CD4-positive, alpha-beta T cell treated with Interleukin-6 at 100 ng/mL for 8 hours (primary cell): ENCODE data around the gene DRD3.

Experiments
- DNase-seq: peaks from one replicate; pipeline ENCODE4 v3.0.0-alpha.2; 2020; ENCODE audit warnings: mixed read lengths, low spot score

The DRD3 gene

GRCh38 chr3:114120211-114120610 is 58.6 kb downstream of the DRD3 start:
- DNase-seq, result no peak

DNA sequence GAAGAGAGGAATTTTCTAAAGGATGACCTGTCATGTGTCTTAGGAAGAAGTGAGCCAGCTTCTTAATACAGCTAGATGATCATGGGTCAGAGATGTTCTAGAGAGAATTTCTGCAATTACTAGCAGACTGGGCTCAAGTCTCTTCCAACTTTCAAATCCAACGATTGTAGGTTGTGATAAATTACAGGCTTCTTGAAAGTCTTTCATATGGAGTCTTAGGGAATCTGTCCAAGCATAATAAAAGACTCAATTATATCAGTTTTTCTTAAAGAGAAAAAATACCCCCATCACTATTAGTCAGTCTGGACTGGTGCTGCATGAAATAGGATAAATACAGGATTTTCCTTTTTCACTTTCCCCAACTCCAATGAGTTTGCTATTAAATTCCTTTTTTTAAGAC is 59.1 kb downstream of the DRD3 start:
- DNase-seq, result no peak

GRCh38 chr3:114115143-114115542 is 63.7 kb downstream of the DRD3 start:
- DNase-seq, result no peak

GRCh38 chr3:114114719-114115118 is 64.1 kb downstream of the DRD3 start:
- DNase-seq, result no peak

- DNase-seq, result no peak
These were observed 66.2 kb downstream of the DRD3 start for GRCh38 chr3:114112696-114113095.

DNA sequence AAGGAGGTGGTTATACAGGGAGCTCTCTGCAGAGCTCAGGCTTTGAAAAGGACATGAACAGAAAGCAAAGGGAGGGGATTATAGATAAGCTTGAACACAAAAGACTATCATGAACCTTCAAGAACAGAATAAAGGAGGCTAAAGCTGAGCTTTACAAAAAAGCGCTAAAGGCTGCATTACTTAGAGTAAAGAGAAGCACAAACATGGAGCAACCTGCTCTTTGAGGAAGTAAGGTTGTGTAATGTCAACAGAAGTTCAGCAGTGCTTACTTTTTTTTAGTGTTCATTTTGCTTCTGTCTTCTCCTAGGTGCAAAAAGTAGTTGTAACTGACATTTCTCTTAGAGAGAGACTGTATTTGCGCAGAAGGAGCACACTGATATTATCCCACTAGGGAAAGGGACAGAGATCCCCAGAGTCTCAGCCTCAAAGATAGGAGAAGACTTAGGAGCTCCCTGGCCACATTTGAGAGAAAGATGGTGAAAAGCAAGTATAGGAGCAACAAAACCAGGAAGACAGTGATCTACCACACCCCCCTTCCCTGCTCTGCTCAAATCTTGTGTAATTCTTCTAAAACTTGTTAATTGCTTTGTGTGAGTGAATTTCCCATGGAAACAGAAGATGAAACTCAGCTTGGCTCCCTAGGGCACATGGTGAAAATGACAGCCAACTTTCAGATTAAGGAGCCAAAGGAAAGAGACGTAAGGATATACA is 67.6 kb downstream of the DRD3 start:
- no peak for DNase-seq

DNA sequence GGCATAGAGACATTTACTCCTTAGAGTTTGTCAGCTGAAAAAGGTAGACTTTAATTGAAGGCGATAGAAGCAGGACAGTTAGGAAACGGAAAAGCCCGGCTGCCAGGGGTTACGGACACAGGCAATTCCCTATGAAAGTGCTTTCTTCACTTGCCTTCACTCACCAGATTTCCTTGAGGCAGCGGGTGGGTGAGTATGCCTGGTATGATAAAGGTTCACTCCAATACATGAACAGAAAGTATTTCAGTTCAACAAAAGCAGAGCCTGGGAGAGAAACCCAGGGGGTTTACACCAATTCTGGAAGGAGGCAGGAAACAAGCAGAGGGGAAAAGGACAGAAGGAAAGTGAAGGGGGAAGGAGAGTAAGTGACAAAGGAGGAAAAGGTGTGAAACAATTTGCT is 68.4 kb downstream of the DRD3 start:
- no peak for DNase-seq

GRCh38 chr3:114108137-114108536 is 70.7 kb downstream of the DRD3 start:
- DNase-seq, result no peak

GRCh38 chr3:114104414-114104813 is 74.4 kb downstream of the DRD3 start:
- DNase-seq, result no peak

GRCh38 chr3:114103858-114104257 is 75.0 kb downstream of the DRD3 start:
- DNase-seq, result no peak

- DNase-seq, result no peak
These were observed 75.7 kb downstream of the DRD3 start for GRCh38 chr3:114103181-114103580.

DNA sequence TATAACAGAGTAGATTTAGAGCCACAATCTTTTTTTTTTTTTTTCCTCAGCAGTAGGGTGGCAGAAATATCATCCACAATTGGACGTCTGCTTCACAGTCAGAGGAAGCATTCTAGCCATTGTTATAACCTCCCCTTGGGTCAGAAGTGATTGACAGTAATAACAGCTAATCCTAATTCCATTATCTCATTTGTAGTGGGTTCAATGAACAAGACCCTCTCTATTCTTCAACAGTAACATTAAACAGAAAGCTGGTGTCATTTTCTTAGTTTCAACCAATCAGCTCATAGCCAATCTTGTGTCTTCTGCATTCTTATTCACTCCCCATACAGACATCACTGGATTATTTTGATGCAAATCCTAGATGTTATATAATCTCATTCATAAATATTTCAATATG is 77.8 kb downstream of the DRD3 start:
- DNase-seq, result no peak

DNA sequence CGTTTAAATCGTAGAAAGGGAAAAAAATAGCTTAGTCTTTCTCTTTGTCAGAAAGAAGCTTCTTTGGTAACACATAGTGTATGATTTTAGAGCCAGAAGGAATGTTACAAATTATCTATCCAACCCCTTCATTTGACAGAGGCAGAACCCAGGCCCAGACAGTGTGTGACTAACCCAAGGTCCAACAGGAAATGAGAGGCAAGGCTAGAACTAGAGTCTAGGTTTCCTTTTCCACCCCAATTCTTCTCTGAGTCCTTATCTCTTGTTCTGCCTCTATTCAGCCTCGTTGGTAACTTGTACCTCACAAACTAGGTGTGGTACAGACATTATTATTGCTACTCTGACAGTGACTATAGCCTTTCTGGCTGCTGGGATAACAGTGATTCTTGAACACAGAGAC is 83.1 kb downstream of the DRD3 start:
- DNase-seq, result no peak

DNA sequence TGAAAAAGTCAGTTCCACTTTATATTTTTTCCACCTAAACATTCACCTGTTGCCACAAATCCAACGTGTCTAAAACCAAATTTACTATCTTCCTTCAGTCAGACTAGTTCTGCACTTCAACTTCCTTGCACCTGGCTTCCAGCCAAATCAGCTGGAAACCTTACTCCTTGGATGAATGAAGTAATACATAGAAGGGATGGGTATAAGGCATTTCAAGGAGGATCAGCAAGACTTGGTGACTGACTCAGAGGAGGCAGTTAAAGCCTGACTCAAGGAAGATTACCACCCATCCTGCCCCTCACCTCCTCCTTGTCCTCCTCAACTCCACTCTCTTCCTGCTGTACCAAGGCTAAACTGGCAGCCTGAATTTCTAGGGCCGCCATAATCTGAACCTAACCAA is 85.3 kb downstream of the DRD3 start:
- no peak for DNase-seq

GRCh38 chr3:114093016-114093380 is 85.9 kb downstream of the DRD3 start:
- DNase-seq, result no peak

DNA sequence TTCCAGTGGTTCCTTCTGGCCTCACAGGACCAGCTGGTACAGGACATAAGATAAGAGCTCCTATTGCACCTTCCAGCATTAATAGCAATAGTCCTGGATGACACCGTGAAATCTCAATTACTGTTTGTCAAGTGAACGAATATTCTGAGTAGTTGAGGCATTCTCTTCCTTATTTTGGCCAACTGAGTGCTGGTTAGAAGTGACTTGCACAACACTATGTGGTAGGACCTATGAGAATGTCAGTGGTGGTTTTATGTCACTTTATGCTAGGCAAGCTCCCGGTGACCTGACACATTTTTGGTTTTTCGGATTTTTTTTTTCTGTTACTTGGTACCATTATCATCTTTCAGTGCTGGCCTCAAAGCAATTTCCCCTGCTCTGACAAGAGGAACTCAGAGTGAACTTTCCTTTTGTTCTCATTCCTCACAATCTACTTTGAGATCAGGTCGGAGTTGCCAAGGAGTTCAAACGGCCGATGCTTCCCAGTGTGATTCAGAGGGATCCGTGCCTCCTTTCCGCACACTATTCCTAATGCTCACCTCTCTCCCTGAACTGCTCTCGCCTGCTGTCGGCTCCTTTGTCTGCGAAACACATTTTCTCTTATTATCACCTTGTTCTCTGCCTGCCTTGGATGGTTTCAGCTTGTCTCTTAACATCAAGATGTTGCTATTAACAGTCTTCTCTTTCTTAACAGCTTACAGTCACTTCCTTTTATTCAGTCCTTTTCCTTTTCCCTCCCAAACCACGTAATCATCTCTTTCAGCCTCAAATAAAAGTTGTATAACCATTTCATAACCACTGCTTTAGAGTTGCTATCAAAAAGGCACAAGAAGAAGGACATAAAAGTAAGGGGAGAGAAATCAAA is 86.5 kb downstream of the DRD3 start:
- DNase-seq, result no peak

GRCh38 chr3:114089675-114090074 is 89.2 kb downstream of the DRD3 start:
- no peak for DNase-seq

GRCh38 chr3:114086356-114086755 is 92.5 kb downstream of the DRD3 start:
- no peak for DNase-seq

GRCh38 chr3:114083112-114083511 is 95.7 kb downstream of the DRD3 start:
- DNase-seq, result no peak

GRCh38 chr3:114081037-114081436 is 97.8 kb downstream of the DRD3 start:
- no peak for DNase-seq

- no peak for DNase-seq
These were observed 98.7 kb downstream of the DRD3 start for GRCh38 chr3:114080201-114080600.

DNA sequence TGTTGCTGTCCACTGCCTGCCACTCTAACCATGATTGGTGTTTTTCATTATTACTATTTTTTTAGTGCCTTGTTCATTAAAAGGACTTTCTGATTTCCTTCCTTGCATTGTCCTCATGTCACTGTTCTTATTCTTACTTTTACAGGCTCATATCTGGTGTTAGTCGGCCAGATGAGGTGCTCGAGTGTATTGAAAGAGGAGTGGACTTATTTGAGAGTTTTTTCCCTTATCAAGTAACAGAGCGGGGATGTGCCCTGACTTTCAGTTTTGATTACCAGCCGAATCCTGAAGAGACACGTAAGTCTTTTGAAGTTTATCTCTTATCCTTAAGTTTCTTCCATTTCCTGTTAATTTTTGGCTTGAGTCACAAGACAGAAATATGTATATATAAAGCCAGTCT is 99.1 kb downstream of the DRD3 start:
- no peak for DNase-seq

DNA sequence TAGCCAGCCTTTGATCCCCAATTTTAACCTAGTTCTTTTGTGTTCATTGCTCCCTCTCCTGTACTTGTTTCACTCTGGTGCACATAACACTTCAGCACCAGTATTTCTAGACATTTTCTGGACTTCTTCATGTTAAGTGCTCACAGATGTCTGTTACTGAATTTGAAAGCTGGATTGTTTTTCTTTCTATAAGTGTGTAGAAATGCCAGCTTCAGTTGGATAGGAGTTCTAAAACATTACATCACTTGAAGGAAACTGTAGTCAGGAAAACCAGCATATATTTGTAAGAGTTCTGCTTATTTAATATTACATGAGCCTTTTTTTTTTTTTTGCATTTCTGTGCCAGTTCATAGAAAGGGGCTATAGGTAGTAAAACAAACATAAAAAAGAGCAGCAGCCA is 100.7 kb downstream of the DRD3 start:
- no peak for DNase-seq
